Transverse colon (tissue), 4 donors: ENCODE measurements around the gene RBM27. TPM values are rescaled to one million over a fixed set of nuclear protein-coding genes. Genes with fewer than 3 reads are reported as not detected.
"Not testable (repeated sequence)": the region's sequence is repeated elsewhere in the genome, so short reads cannot be mapped to it uniquely, and the experiment has no call there.

Source experiments
- DNase-seq: peaks from one replicate; pipeline ENCODE4 v3.0.0-alpha.2; 2019
- H3K27ac ChIP-seq, 4 donors: fragments of 200-600 bp; sonication (generic); 2 replicates each; pipeline ENCODE4 v1.5.1; 2016 to 2018; ENCODE audit warnings: inconsistent platforms in 4 of 4
- H3K27me3 ChIP-seq: fragments of 200-600 bp; sonication (generic); 2 replicates; pipeline ENCODE4 v1.5.1; 2017; ENCODE audit warnings: inconsistent platforms
- H3K36me3 ChIP-seq, 4 donors: fragments of 200-600 bp; sonication (generic); 2 replicates each; pipeline ENCODE4 v1.5.1; 2017 to 2019; ENCODE audit warnings: inconsistent platforms in 4 of 4
- H3K4me1 ChIP-seq, 4 donors: fragments of 200-600 bp; sonication (generic); 2 replicates each; pipeline ENCODE4 v1.5.1; 2017 to 2020; ENCODE audit warnings: inconsistent platforms in 4 of 4
- H3K4me3 ChIP-seq, 4 donors: fragments of 200-600 bp; sonication (generic); 1 replicate in 1 of 4; 2 replicates in 3 of 4; pipeline versions ENCODE4 v1.5.1 to v1.6.1; 2017 to 2019; ENCODE audit warnings: inconsistent platforms in 4 of 4
- H3K9me3 ChIP-seq, 2 donors: fragments of 200-600 bp; sonication (generic); 2 replicates each; pipeline ENCODE4 v1.5.1; 2017 to 2019; ENCODE audit warnings: inconsistent platforms in 2 of 2
- CTCF ChIP-seq, 5 experiments: fragments of 200-600 bp in 3 of 5; fragments of 450-650 bp in 2 of 5; sonication (generic) in 3 of 5; IDR thresholded peaks; 1 replicate in 2 of 5; 2 replicates in 3 of 5; pipeline ENCODE4 v1.5.1; 2016 to 2017; ENCODE audit warnings: antibody characterized with exemption in 5 of 5, inconsistent platforms in 3 of 5, mild to moderate bottlenecking in 2 of 5, moderate library complexity in 1 of 5
- EP300 ChIP-seq: sonication (generic); formaldehyde crosslinking; IDR thresholded peaks from one replicate; pipeline ENCODE4 v1.6.1; 2017; ENCODE audit warnings: antibody characterized with exemption, low read depth
- POLR2A ChIP-seq: fragments of 450-650 bp; IDR thresholded peaks from one replicate; pipeline ENCODE4 v1.6.1; 2016; ENCODE audit warnings: antibody characterized with exemption, mild to moderate bottlenecking, moderate library complexity
- POLR2AphosphoS5 ChIP-seq, 3 donors: sonication (generic); formaldehyde crosslinking; IDR thresholded peaks; one replicate each; pipeline ENCODE4 v1.6.1; 2016; ENCODE audit warnings: antibody characterized with exemption in 3 of 3
- WGBS, 2 donors: methylation state at CpG; one replicate each; pipeline ENCODE4 v1.1.5; 2018; ENCODE audit warnings: low coverage in 1 of 2; 5-methylcytosine and 5-hydroxymethylcytosine counted together
- in situ Hi-C, 4 donors: fragments of 200-750 bp; cut with MboI; loops; one replicate each; pipeline versions ENCODE4 v1.15.0 to v1.15.1; 2017; ENCODE audit warnings: low sequenced_read_pairs in 3 of 4, low pct_ligation_motif_present in 1 of 4, low pct_unique_long_range_greater_than_20kb in 1 of 4
- intact Hi-C: fragments of 100-400 bp; cut with DNase I; formaldehyde crosslinking; loops from one replicate; pipeline ENCODE4 v1.15.1; 2023; ENCODE audit warnings: low total_unique reads
- total RNA-seq, 4 donors: library from RNA; depleted of rRNA; stranded (reverse); fragments of >200 nt; gene quantifications; one replicate each; pipeline ENCODE4 v1.1.0, GENCODE V29; 2016

Gene RBM27
- total RNA-seq, 4 donors from 2014 or later: 6.0 to 21.6 (median 14.9) TPM

GRCh38 chr5:146213210-146213826 is 9.9 kb downstream of the RBM27 start:
- 69 to 70% methylated on average over 4 of the region's 4 CpGs for WGBS, 2 donors
- Histone ChIP-seq H3K9me3 (no peaks in the 10 kb centered on the region), H3K27me3 (no peaks in the 10 kb centered on the region), H3K4me3 (no peak overlapping the region), H3K27ac (no peak overlapping the region), H3K4me1 (peaks cover 9 to 36% (median 16%) of the 10 kb centered on the region in 4 donors), H3K36me3 (no peaks in the 10 kb centered on the region)
- no peak for DNase-seq
- intact Hi-C loops: no loop called here
- TF ChIP-seq POLR2A (no peak), EP300 (no peak), CTCF (IDR thresholded peaks at IDR 0.05) (no peak), POLR2AphosphoS5 (IDR thresholded peaks at IDR 0.05) (no peak)
- in situ Hi-C loops: no loop called here

DNA sequence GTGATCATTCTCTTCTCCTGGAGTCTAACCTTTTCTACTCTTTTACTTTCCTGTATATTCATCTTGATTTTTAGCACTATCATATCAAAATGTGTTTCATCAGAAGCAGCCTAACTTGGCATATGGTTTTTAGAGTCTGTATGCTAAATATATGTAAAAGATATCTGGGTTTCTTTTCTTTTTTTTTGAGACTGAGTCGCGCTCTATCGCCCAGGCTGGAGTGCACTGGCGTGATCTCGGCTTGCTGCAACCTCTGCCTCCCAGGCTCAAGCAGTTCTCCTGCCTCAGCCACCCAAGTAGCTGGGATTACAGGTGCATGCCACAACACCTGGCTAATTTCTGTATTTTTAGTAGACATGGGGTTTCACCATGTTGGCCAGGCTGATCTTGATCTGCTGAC is 11.5 kb downstream of the RBM27 start:
- peaks cover 7 to 20% (median 10%) of the 10 kb centered on the region in 4 donors for H3K4me1 ChIP-seq
- H3K27ac ChIP-seq, H3K36me3 ChIP-seq, DNase-seq, H3K4me3 ChIP-seq, in situ Hi-C loops, H3K27me3 ChIP-seq, intact Hi-C loops, H3K9me3 ChIP-seq: not testable (repeated sequence)
- 84 to 94% methylated on average over 4 to 5 of the region's 5 CpGs for WGBS, 2 donors

DNA sequence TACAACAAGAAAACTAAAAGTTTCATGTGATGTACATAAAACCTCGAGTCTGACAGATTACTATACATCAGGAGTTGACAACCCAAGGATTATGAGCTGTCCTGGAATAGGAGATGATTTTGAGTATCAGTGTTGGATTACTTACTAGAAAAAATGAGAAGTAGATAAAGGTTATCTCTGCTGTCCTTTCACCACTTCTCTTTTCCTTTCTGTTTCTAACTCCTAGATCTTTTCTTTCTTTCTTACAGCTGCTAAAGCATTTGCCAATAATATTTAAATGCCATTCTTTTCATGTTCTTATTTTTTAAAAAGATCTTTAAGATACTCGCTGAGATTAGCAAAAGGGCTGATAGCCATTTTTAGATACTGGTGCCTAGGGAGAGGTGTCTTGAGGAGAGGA is 14.8 kb downstream of the RBM27 start:
- H3K9me3 ChIP-seq: no peaks in the 10 kb centered on the region
- intact Hi-C loops (no loop called here), in situ Hi-C loops (no loop called here)
- DNase-seq: no peak
- H3K27me3 ChIP-seq: no peaks in the 10 kb centered on the region
- H3K4me3 ChIP-seq: no peak overlapping the region
- TF ChIP-seq POLR2A (no peak), CTCF (IDR thresholded peaks at IDR 0.05) (no peak), POLR2AphosphoS5 (IDR thresholded peaks at IDR 0.05) (no peak), EP300 (no peak)
- peaks cover 0 to 20% (median under 1%) of the 10 kb centered on the region in 4 donors for H3K36me3 ChIP-seq
- H3K4me1 ChIP-seq: peaks cover 2 to 13% (median 9%) of the 10 kb centered on the region in 4 donors
- H3K27ac ChIP-seq: no peak overlapping the region
- WGBS, 2 donors: 71 to 75% methylated on average over 2 of the region's 2 CpGs

- no peak overlapping the region for H3K4me3 ChIP-seq
- intact Hi-C loops (no loop called here), in situ Hi-C loops (no loop called here)
- no peak for DNase-seq
- peaks cover 0 to 27% (median 6%) of the 10 kb centered on the region in 4 donors for H3K36me3 ChIP-seq
- H3K9me3 ChIP-seq: no peaks in the 10 kb centered on the region
- H3K27me3 ChIP-seq: no peaks in the 10 kb centered on the region
- TF ChIP-seq EP300 (no peak), CTCF (IDR thresholded peaks at IDR 0.05) (no peak), POLR2AphosphoS5 (IDR thresholded peaks at IDR 0.05) (no peak), POLR2A (no peak)
- peaks cover 0 to 3% (median under 1%) of the 10 kb centered on the region in 4 donors for H3K4me1 ChIP-seq
- no peak overlapping the region for H3K27ac ChIP-seq
These were observed 15.8 kb downstream of the RBM27 start for GRCh38 chr5:146219243-146219642.

- in situ Hi-C loops (no loop called here), intact Hi-C loops (no loop called here)
- TF ChIP-seq POLR2AphosphoS5 (IDR thresholded peaks at IDR 0.05): no peak
- no peak for TF ChIP-seq POLR2A
- no peak for TF ChIP-seq CTCF (IDR thresholded peaks at IDR 0.05)
- no peak for TF ChIP-seq EP300
- H3K36me3 ChIP-seq: peaks cover 0 to 27% (median 8%) of the 10 kb centered on the region in 4 donors
- no peaks in the 10 kb centered on the region for H3K4me1 ChIP-seq
- no peak for DNase-seq
- WGBS, 2 donors: 83 to 93% methylated on average over 3 of the region's 3 CpGs
- H3K27me3 ChIP-seq: no peaks in the 10 kb centered on the region
- H3K9me3 ChIP-seq: no peaks in the 10 kb centered on the region
- H3K27ac ChIP-seq: no peak overlapping the region
- no peak overlapping the region for H3K4me3 ChIP-seq
These were observed 17.8 kb downstream of the RBM27 start for GRCh38 chr5:146221234-146221633.
